Bone marrow (tissue), 2 donors: ENCODE data around the gene ZNF783.
"Not testable (repeated sequence)": the region's sequence is repeated elsewhere in the genome, so short reads cannot be mapped to it uniquely, and the experiment has no call there.

Source experiments
- DNase-seq, 2 donors: peaks; one replicate each; lab custom pipeline; 2025; lab: John Stamatoyannopoulos, UW

The ZNF783 gene

DNA sequence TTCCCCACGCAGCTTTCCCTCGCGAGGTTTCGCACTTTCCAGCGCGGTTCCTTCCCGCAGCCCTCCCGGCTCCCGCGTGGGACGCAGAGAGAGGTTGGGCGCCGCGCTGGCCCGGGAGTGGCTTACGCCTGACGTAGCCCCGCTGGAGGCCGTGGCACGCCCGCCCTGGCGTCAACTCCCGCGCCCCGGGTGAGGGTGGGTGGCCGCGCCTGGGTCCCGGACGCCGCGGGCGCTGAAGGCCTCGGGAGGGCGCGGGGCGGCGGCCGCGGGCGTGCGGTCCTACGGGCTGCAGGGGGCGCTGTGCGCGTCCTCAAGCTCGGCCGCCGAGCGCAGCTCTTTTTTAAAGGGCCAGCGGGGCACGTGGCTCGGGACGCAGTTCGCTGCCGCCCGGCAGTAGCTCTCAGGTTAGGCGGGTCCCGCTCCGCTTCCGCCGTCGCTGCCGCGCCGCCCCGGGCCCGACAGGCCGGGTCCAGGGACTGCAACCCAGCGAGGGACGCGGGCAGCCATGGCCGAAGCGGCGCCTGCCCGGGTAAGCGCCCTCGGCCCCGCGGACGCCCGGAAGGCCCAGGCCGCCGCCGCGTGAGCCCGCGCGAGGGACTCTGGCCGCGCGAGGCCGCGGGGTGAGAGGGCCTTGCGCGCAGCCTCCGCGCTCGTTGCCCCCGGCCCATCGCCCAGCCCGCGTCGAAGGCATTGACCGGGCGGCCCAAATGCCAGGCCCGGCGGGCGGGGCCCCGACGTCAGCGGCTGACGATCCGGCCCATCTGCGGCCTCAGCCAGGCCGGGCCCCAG lies at the start of gene ZNF783:
Gene ZNF783, plus strand, starts transcription at position 368 of the 789 bp plus-strand sequence. Its CDS starts 138 bp downstream, at position 506.
- DNase-seq, result peak; percentile 48 to 86

DNA sequence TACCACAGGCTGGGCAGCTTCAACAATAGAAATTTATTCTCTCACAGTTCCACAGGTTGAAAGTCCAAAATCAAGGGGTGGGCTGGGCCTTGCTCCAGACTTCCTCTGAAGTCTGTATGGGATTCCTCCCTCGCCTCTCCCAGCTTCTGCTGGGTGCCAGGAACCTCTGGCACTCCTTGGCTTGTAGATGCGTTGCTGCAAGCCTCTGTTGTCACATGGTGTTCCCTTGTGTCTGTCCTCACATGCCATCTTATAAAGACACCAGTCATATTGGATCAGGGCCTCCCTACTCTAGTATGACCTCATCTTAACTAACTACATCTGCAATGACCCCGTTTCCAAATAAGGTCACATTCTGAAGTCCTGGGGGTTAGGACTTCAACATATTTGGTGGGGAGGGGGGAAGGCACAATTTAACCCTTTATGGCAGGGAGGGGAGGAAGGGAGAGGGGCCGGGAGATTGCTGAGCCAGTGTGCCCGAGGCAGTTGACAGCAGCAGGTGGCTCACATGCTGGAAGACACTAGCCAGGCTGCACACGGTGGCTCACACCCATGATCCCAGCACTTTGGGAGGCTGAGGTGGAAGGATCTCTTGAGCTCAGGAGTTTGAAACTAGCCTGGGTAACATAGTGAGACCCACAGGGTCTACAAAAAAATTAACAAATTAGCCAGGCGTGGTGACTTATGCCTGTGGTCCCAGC lies 47.8 kb upstream of the ZNF783 start:
- DNase-seq, result no peak

DNA sequence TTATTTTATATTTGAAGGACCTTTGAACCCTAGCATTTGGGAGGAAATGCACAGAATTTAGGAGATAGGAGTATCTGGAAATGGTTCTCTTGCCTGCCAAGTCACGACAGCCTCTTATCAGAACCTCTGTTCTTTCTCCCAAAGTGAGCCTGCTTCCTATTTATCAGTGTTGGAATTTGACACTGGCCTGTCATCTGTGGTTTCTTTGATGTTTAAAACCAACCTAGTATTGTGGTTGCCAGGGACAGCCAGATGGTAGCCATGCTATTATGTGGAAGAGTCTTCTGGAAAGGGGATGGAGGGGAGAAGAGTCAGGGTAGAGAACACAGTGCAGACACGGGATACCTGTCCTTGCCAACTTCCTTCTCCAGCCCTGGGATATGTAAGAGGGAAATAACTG lies 45.6 kb upstream of the ZNF783 start:
- DNase-seq, result no peak

DNA sequence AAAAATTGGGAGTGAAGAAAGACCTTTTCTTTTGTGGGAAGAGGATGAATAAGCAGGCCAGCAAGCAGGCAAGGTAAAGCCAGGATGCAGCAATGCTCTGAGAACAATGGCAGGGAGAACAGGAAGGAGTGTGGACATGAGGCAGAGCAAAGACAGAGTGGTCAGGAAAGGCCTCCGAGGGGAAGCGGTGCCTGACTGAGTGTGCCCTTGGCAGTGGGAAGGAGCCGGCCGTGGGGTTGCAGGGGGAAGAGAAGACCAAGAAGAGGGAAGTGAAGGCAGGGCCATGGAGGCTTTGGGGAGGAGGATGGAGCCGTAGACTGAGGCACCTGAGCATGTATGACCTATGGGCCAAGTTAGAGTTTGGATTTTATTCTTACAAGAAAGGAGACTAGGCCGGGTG lies 44.4 kb upstream of the ZNF783 start:
- DNase-seq, result no peak

DNA sequence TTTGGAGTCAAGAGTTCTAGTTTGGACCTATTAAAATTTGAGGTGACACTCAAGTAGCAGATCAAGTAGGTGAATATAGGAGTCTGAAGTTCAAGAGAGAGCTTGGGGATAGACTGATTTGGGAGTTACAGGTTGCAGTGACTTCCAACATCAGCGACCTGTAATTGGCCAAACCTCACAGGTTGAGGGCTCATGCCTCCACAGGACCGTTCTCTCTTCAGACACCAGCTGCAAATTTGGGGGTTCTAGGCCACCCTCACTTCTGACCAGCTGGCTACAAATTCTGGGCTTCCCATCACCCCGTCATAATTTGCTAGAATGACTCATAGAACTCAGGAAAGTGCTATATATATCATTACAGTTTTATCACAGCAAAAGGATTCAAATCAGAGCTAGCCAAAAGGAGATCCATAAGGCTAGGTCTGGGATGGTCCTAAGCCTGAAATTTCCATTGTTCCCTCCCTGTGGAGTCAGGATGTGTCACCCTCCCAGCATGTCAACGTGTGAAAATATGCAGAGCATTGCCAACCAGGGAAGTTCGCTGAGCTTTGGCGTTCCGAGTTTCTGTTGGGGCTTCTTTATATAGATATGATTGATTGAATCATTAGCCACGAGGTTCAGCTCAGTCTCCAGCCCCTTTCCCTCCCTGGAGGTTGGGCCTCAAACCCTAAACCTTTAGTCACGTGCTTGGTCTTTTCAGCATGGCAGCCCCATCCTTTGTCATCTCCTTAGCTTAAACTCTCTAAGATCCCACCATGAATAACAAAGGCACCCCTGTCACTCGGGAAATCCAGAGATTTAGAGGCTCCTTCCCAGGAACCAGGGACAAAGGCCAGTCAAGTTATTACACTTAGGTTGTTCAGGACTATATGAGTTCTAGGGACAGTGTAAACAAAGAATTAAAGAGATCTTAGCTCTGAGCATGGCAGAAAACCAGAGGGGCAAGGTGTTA lies 43.3 kb upstream of the ZNF783 start:
- DNase-seq, result no peak

DNA sequence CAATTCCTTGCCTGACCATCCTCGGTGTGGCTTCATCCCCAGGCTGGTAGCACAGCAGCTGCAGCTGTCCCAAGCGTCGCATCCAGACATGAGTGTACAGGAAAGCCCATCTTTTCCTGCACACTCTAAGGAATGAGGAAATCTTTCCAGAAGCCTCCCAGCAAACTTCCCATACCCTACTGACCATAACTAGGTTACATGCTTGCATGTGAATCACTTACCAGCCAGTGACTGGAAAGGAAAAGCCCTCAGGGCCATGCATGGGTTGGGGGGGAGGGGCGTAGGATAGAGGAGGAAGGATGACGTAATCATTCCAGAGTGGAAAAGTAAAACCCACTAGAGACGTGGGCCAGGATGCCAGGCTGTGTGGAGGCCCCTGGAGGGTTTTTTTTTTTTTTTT lies 41.5 kb upstream of the ZNF783 start:
- DNase-seq, result no peak

DNA sequence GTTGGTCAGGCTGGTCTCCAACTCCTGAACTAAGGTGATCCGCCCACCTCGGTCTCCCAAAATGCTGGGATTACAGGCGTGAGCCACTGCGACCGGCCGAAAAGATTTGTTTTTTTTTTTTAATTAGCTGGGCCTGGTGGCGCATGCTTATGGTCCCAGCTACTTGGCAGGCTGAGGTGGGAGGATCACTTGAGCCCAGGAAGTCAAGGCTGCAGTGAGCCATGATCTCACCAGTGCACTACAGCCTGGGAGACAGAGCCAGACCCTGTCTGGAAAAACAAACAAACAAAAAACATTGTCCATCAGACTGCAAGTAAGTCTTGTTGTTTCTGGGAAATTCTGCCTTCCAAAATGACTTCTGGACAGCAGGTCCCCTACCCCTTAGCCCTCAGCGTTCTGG lies 38.8 kb upstream of the ZNF783 start:
- DNase-seq, result no peak

DNA sequence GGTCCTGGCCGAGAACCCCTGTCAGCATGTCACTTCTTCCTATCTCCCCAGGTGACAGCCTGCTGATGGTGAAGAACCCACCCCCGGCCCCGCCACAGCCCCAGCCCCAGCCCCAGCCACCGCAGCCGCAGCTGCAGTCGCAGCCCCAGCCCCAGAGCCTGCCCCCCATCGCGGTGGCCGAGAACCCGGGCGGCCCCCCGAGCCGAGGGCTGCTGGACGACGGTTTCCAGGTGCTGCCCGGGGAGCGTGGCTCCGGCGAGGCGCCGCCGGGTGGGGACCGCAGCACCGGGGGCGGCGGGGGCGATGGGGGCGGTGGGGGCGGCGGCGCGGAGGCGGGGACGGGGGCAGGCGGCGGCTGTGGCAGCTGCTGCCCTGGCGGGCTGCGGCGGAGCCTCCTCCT lies 38.2 kb upstream of the ZNF783 start:
- no peak for DNase-seq

DNA sequence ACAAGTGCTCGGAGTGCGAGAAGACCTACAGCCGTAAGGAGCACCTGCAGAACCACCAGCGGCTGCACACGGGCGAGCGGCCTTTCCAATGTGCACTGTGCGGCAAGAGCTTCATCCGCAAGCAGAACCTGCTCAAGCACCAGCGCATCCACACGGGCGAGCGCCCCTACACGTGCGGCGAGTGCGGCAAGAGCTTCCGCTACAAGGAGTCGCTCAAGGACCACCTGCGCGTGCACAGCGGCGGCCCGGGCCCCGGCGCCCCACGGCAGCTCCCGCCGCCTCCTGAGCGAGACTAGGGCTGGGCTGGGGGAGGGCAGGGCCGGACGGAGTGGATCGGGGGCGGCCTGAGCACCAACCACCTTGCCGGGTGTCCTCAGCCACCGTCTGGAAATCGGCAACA lies 37.6 kb upstream of the ZNF783 start:
- DNase-seq, result no peak

DNA sequence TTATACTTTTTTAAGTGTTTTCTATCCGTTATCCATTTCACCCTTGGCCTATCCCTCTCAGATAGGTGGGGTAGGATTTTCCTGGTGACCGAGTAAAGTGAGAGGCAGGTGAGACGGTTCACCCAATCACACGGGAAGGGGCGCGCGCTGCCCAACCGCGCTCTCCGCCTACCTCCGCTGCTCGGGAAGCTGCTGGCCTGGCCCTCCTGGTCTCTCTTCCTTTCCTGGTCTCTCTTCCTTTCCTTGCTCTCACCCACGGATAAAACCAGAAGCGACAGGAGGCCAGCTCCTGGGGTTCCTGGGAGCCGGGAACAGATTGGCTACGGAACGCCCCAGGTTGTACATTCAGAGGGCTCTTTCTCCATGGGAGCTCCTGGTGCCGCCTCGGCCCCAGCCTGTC lies 36.9 kb upstream of the ZNF783 start:
- no peak for DNase-seq

DNA sequence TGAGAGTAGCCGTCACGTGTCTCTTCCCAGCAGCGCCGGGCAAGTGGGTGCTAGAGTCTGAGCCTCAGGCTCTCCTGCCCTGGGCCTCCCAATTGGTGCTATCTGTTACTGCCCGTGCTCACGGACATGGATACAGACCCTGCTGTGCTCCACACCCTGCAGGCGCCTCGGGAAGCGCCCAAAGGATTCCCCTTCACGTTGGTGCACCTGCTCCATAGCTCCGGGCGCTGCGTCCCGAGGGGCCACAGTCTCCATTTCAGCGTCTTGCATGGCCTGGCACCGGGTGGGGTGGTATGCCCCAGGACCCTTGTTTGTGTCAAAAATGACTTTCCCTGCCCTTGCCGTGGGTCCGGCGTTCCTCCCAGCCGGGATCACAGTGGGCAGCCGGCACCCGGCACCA lies 36.3 kb upstream of the ZNF783 start:
- DNase-seq, result no peak

DNA sequence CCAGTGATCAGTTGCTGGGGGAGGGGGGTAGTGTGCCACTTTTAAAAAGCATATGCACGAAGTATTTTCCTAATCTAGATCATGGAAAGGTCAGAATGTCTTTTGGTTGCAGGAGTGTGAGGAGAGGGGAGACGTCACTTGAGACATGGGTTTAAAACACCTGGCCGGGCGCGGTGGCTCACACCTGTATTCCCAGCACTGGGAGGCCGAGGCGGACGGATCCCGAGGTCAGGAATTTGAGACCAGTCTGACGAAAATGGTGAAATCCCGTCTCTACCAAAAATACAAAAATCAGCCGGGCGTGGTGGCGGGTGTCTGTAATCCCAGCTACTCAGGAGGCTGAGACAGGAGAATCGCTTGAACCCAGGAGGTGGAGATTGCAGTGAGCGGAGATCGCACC lies 35.6 kb upstream of the ZNF783 start:
- not testable (repeated sequence) for DNase-seq

DNA sequence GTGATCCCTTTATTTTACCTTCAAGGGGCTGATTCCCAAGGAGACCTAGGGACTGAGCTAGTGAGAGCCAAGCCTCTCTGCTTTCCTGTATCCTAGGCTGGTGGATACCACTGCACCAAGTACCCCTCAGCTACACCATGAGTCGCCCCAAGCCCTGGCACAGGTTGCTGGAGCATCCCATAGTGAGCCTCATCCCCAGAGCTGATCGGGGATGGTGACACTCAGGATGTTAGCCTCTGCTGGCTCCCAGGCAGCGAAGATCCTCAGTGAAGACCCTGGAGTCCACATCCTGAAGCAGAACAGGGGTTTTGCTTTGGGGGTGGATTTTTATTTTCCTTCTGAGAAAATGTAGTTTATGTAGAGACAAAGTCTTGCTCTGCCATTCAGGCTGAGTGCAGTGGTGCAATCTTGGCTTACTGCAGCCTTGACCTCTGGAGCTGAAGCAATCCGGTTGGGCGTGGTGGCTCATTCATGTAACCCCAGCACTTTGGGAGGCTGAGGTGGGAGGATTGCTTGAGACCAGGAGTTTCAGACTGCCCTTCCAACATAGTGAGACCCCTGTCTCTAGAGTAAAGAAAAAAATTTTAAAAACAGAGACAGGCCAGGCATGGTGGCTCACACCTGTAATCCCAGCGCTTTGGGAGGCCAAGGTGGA lies 35.0 kb upstream of the ZNF783 start:
- DNase-seq, result no peak

DNA sequence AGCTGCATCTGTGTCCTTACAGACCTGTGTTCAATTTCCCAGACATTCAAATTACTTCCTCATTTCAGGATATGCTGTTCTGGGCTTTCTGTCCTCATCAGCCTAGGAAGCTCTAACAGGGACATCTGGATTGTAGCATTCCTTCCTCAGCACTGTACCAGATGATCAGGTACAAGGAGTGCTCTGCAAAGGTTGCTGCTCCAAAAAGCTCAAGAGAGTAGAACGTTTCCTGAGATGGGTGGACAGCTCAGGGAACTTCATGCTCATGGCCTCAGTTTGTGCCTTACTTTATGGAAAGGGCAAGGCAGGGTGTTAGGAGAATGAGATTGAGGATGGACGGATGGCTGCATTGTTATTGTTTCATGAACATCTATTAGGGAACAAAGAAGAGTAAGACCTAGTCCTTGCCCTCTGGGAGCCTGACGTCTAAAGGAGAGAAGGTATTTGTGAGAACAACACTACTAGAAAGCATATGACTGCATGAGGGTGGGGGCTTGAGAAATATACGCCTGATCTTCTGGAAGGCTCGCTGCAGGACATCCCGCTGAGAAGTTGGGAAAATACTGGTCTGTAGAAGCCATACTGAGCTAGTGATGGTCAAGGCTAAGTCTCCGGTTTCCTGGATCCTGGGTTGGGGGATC lies 33.0 kb upstream of the ZNF783 start:
- no peak for DNase-seq

DNA sequence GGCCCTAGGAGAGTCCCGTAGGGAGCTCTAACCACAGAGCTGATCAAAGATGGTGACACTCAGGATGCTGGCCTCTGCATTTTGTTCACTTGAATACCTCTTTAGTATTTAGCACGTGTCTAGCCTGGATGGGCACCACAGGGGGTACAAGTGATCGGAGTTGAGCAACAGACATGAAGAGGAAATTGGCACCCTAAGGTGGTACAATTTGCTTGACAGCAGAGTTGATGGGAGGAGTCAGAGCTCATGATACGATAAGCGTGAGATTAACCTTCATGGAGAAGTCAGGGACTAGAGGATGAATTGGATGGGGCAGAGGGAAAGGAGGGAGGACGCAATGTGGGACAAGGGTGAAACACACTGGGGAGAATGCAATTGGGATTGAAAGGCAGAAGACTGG lies 32.5 kb upstream of the ZNF783 start:
- DNase-seq, result no peak

DNA sequence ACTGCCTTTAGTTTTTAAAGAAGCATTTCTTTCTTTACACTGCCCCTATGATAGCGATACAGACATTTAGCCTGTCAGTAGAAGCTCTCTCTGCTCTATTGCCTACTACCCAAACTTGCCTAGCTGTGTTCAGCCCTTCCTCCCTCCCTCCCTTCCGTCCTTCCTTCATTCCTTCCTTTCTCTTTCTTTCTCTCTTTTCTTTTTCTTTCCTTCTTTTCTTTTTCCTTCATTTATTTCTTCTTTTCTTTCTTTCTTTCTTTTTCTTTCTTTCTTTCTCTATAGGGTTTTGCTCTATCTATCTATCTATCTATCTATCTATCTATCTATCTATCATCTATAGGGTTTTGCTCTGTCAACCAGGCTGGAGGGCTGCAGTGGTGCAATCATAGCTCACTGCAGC lies 29.6 kb upstream of the ZNF783 start:
- no peak for DNase-seq

DNA sequence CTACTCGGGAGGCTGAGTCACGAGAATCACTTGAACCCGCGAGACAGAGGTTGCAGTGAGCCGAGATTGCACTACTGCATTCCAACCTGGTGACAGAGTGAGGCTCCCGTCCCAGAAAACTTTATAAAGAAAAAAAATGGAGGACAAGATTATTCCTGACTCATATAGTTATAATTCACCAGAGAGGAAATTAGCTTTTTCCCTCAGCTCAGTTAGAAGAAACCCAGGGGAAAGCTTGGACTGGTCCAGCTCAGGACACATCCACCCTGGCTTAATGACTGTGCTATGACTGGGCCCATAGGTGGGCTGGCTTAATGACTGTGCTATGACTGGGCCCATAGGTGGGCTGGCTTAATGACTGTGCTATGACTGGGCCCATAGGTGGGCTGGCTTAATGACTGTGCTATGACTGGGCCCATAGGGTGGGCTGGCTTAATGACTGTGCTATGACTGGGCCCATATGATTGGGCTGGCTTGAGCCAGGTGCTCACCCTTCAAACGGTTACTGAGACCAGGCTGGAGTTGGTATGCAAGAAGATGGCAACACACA lies 28.3 kb upstream of the ZNF783 start:
- DNase-seq, result not testable (repeated sequence)

DNA sequence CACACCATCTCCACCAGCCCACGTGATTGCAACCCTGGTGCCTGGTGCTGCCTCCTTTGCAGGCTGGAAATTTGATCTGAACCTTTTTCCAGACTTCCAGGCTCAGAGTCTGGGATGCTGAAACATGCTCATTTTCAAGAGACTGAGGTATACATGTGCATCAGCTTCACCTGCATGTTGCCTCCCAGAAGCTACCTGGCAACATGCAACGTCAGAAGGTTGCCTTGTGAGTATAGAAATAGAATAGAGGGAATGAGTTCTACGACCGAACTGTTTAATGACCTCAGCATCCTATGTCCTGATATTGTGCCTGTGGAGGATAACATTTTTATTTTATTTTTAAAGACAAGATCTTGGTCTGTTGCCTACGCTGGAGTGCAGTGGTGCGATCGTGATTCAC lies 24.5 kb upstream of the ZNF783 start:
- no peak for DNase-seq

DNA sequence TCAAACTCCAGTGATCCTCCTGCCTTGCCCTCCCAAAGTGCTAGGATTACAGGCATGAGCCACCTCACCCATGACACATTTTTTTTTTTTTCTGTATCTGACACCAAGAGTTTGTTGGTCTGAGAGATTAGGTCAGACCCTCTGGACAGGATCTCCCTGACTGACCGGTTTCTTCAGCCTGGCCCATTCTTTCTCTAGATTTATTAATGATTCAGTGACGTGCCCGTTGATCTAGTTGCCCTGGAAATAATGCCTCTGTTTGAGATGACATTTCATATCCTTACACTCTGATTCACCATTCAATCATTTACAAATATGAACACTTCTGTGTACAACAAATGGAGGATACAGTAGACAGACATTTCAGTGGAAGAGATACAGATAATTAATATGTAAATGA lies 23.9 kb upstream of the ZNF783 start:
- no peak for DNase-seq

DNA sequence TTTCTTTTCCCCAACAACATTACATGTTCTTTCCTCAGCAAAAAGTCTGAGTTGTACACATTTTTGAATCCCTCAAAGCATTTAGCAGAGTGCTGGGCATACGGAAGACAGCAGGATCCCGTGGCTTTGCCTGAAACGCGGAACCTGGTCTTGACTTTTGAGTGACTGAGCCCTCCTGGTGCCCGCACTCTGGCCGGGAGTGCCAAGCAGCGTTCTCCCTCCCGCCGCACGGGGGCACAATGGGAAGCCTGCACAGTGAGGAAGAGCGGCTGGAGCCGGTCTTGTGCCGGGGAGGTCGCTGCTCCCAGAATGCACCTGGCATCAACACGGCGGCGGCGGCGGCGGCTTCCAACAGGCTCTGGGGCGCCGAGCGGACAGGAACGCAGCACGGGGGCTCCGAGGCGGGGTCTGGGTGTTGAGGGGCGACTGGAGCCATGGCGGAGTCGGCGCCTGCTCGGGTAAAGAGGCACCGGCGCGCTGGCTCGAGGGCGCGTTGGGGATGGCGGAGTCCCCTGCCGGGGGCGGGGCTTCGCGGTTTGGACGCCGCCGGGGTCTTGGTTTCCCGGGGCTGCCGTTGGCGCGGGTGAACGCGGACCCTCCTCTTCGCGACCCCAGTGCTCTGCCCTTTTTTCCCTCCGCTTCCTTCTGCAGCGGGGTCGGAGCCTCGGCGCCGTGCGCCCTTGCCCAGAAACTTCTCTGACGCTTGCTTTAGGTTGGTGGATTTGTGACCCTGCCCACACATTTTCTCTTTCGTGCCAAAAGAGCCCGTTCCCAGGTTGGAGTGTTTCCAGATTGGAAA lies 22.5 kb upstream of the ZNF783 start, which contains the start of gene ZNF212:
Gene ZNF212, plus strand, starts transcription at position 307 of the 799 bp plus-strand sequence. Its CDS starts 128 bp downstream, at position 435.
- peak; percentile 67 to 89 for DNase-seq
